GM12872 (cell line): ENCODE results near the gene NAB2.

Experiments
- CTCF ChIP-seq: IDR thresholded peaks from 3 replicates; pipeline ENCODE4 v1.5.1; 2011; ENCODE audit warnings: low read depth, mild to moderate bottlenecking, low read length, moderate library complexity; ENCODE audit not compliant: insufficient read depth

NAB2 gene

GRCh38 chr12:57088354-57089270 is at the start of gene NAB2:
TSS of gene NAB2 (plus strand) at chr12:57089114. CDS start at chr12:57089272, 158 bp downstream.
- TF ChIP-seq CTCF: no peak

- TF ChIP-seq CTCF: no peak
Observed at GRCh38 chr12:57040211-57040610, 48.7 kb upstream of the NAB2 start.

- no peak for TF ChIP-seq CTCF
Observed at GRCh38 chr12:57040750-57041149, 48.2 kb upstream of the NAB2 start.

GRCh38 chr12:57042695-57043094 is 46.2 kb upstream of the NAB2 start:
- no peak for TF ChIP-seq CTCF

GRCh38 chr12:57044468-57044867 is 44.4 kb upstream of the NAB2 start:
- TF ChIP-seq CTCF: no peak

GRCh38 chr12:57044889-57045288 is 44.0 kb upstream of the NAB2 start:
- TF ChIP-seq CTCF: no peak

- no peak for TF ChIP-seq CTCF
Observed at GRCh38 chr12:57046086-57046791, 42.7 kb upstream of the NAB2 start.
